ENCODE data around the gene SLIT3.

SLIT3 gene

DNA sequence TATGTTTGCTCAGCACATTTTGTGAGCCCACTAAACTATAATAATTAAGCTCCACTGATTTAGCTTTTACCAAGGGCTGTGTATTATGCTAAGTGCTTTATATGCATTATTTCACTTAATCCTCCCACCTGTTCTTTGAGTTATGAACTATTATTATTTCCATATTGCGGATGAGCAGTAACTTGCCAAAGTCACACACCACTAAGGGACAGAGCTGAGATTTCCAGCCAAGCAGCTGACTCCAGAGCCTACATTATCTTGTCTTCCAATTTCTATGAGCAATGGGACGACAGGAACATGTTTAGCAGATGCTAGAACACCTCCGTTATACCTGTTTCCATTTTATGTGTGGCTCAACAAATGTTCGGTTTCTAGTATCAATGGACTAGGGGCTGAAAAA, 484.3 kb downstream of the SLIT3 start:
- no peak for DNase-seq (ENCODE audit: low read depth)
- H3K4me3 ChIP-seq (replicated peaks; ENCODE audit: low read depth, low read length), result no peak overlapping the region
- TF ChIP-seq, protein P1, sequence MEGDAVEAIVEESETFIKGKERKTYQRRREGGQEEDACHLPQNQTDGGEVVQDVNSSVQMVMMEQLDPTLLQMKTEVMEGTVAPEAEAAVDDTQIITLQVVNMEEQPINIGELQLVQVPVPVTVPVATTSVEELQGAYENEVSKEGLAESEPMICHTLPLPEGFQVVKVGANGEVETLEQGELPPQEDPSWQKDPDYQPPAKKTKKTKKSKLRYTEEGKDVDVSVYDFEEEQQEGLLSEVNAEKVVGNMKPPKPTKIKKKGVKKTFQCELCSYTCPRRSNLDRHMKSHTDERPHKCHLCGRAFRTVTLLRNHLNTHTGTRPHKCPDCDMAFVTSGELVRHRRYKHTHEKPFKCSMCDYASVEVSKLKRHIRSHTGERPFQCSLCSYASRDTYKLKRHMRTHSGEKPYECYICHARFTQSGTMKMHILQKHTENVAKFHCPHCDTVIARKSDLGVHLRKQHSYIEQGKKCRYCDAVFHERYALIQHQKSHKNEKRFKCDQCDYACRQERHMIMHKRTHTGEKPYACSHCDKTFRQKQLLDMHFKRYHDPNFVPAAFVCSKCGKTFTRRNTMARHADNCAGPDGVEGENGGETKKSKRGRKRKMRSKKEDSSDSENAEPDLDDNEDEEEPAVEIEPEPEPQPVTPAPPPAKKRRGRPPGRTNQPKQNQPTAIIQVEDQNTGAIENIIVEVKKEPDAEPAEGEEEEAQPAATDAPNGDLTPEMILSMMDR (IDR thresholded peaks at IDR 0.05; ENCODE audit: low read length, missing control alignments), result no peak

DNA sequence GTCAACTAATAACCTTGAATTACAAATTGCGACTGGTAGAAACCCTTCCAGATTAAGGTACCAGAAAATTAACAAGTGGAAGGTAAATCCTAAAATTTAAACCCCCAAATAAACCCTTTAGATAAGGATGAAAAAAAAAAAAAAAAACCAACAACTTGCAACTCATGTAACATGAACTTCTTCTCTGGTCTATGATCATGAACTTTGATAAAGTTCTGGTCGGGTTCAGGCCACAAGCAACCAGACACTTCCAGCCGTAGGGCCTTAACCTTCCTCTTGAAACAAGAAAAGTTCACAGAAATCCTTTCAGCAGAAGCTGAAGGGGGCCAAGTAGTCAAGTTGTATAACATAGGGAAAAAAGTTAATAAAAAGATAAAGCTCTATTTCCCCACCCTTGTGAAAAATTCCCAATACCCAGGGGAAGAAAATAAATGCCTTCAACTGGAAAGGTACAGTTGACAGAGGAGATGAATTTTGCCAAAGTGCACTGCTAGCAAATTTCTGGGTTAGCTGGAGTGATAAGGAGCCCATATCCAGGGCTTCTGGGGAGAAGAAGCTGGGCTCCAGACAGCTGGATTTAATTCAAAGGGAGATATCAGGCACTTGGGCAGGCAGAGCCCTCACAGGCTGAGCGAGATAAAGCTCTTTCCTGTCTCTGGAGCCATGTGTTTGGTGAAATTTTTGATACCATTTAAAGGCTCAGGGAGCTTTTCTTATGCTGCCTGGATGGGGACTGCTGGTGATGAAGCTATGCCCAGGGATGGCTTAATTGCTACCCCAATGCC, 487.6 kb downstream of the SLIT3 start:
- TF ChIP-seq, protein P1 (IDR thresholded peaks at IDR 0.05; ENCODE audit: low read length, missing control alignments), result no peak
- no peak overlapping the region for H3K4me3 ChIP-seq (replicated peaks; ENCODE audit: low read depth, low read length)
- no peak for DNase-seq (ENCODE audit: low read depth)

DNA sequence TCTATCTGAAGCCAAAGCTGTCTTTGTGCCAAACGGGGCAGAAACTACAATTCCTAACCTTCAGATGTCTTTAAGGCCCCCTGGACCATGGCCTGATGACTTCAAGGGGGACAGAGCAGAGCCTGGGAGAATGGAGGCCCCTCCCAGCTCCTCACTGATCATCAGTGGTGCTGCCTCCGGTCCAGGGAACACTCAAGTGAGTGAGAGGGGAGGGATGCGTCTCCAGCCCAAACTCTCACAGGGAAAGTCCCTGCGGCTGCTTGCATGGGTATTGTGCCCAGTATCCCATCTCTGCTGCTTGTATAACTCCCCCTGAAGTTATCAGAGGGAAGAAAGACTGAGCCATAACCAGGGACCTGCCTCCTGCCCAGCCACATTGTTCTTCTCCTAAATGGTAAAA, 490.3 kb downstream of the SLIT3 start:
- no peak for DNase-seq (ENCODE audit: low read depth)
- no peak overlapping the region for H3K4me3 ChIP-seq (replicated peaks; ENCODE audit: low read depth, low read length)
- TF ChIP-seq, protein P1 (IDR thresholded peaks at IDR 0.05; ENCODE audit: low read length, missing control alignments), result no peak

DNA sequence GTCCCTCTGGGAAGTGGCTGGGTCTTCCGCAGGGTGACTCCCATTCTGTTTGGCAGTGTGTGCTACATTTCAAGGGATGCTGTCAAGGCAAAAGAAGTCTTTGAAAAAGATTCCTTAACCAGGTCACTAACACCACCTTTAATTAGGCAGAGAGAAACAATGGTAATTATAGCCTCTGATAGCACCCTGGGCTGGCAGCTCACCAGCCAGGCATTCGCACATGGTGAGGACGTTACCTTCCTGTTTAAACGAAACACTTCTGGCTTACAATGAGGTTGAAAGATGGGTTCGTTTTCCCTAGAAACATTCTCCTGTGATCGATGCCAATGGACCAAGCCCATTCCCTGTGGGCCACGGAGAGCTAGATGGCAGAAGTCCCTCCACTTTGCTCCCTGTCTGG, 491.7 kb downstream of the SLIT3 start:
- DNase-seq (ENCODE audit: low read depth), result no peak
- TF ChIP-seq, protein P1 (IDR thresholded peaks at IDR 0.05; ENCODE audit: low read length, missing control alignments), result no peak

DNA sequence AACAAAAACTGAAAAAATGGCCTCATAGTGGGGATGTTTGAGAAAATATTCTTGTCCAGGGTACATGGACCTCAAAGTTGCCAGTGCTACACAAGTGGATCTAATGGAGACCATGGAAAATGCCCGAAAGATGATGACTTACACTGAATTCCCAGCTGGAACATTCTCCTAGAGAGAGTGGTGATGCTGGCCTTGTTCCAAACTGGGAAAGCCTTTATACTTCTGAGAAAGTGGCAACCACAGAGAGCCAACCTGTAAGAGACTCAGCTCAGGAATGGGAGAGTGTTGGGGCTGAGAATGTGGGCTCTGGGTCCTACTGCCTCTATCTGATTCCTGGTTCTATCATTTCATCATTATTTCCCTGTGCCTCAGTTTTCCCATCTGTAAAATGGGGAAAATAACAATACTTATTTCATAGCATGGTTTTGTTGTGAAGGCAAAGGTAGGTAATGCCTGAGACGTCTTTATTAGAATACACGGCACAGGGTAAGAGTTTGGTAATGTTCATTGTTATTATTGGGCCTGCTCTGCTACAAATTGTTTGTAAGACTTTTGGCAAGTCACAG, 492.8 kb downstream of the SLIT3 start:
- TF ChIP-seq, protein P1 (IDR thresholded peaks at IDR 0.05; ENCODE audit: low read length, missing control alignments), result no peak

More for the DNA sequence above, 491.7 kb downstream of the SLIT3 start:
- no peak overlapping the region for H3K4me3 ChIP-seq (replicated peaks; ENCODE audit: low read depth, low read length)

DNA sequence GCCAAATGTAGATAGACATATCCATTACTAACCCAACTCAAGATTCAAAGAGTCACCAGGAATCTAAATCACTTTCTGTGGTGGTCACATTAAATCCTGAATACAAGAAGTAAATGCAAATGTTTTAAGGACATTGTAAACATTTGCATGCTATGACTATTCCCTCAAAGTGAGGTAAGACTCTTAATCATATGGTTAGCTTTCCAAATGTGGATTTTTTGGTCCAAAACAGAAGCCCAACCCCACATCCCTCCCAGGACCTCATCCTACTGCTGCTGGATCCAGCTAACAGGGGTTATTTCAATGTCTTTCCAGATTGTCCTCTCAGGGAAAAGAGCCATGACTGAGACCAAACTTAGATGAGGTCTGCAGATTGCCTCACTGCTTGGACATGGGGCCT, 493.7 kb downstream of the SLIT3 start:
- TF ChIP-seq, protein P1 (IDR thresholded peaks at IDR 0.05; ENCODE audit: low read length, missing control alignments), result no peak
- no peak for DNase-seq (ENCODE audit: low read depth)
- no peak overlapping the region for H3K4me3 ChIP-seq (replicated peaks; ENCODE audit: low read depth, low read length)

More for the DNA sequence above, 492.8 kb downstream of the SLIT3 start:
- no peak for DNase-seq (ENCODE audit: low read depth)
- H3K4me3 ChIP-seq (replicated peaks; ENCODE audit: low read depth, low read length), result no peak overlapping the region

All from fibroblast of pulmonary artery (primary cell).